ENCODE results near the gene ZNF600. TPM values are rescaled to one million over a fixed set of nuclear protein-coding genes. Genes with fewer than 3 reads are reported as not detected.
"Not testable (repeated sequence)": the region's sequence is repeated elsewhere in the genome, so short reads cannot be mapped to it uniquely, and the experiment has no call there.

Gene ZNF600
- total RNA-seq, 4 donors from 2014 or later: 0.72 to 3.7 (median 1.1) TPM

- intact Hi-C loops (cut with DNase I; ENCODE audit: low total_unique reads) (no loop called here), in situ Hi-C loops (cut with MboI; ENCODE audit: low sequenced_read_pairs in 4 of 4) (no loop called here)
- H3K4me1 ChIP-seq: no peaks in the 10 kb centered on the region
- no peak overlapping the region for H3K4me3 ChIP-seq
- no peak overlapping the region for H3K27ac ChIP-seq
- DNase-seq (no peak), ATAC-seq (no peak)
- H3K27me3 ChIP-seq: no peaks in the 10 kb centered on the region
- TF ChIP-seq POLR2A (IDR thresholded peaks at IDR 0.05): no peak
- no peak for TF ChIP-seq CTCF (IDR thresholded peaks at IDR 0.05 in 4 of 5, conservative IDR thresholded peaks at IDR 0.05 in 1 of 5)
- H3K36me3 ChIP-seq: peaks cover 0 to 24% of the 10 kb centered on the region in 2 donors
- no peaks in the 10 kb centered on the region for H3K9me3 ChIP-seq
Measured at GRCh38 chr19:52716522-52716921, 70.1 kb downstream of the ZNF600 start.

- H3K4me1 ChIP-seq; ATAC-seq; intact Hi-C loops (cut with DNase I; ENCODE audit: low total_unique reads); H3K9me3 ChIP-seq; DNase-seq; H3K4me3 ChIP-seq; H3K27me3 ChIP-seq; H3K27ac ChIP-seq; in situ Hi-C loops (cut with MboI; ENCODE audit: low sequenced_read_pairs in 4 of 4): not testable (repeated sequence)
- peaks cover 0 to 24% of the 10 kb centered on the region in 2 donors for H3K36me3 ChIP-seq
Measured at GRCh38 chr19:52715902-52716301, 70.7 kb downstream of the ZNF600 start.

- H3K27me3 ChIP-seq; ATAC-seq; intact Hi-C loops (cut with DNase I; ENCODE audit: low total_unique reads); DNase-seq; H3K4me1 ChIP-seq; H3K4me3 ChIP-seq; H3K27ac ChIP-seq; H3K9me3 ChIP-seq; in situ Hi-C loops (cut with MboI; ENCODE audit: low sequenced_read_pairs in 4 of 4): not testable (repeated sequence)
- peaks cover 0 to 21% of the 10 kb centered on the region in 2 donors for H3K36me3 ChIP-seq
Measured at GRCh38 chr19:52715330-52715729, 71.3 kb downstream of the ZNF600 start.

Other genes with a start within 250 kb of the ZNF600 start
- gene ZNF701, start 216.5 kb downstream of the ZNF600 start, total RNA-seq: 1 to 10 TPM; 4.0 to 6.2 (median 4.8) TPM
- 1 to 10 TPM; 2.8 to 8.0 (median 4.0) TPM for gene ZNF83, start 148.4 kb downstream of the ZNF600 start, total RNA-seq
- gene ZNF611, start 51.7 kb downstream of the ZNF600 start, total RNA-seq: 1 to 10 TPM; 1.7 to 4.0 (median 2.5) TPM
- 1 to 10 TPM; 1.0 to 7.6 (median 3.2) TPM for gene ZNF28, start 34.8 kb upstream of the ZNF600 start, total RNA-seq
- gene ZNF468, start 70.8 kb upstream of the ZNF600 start, total RNA-seq: 1 to 10 TPM; 2.6 to 5.9 (median 3.5) TPM
- 1 to 10 TPM in 3 of 4 donors, not detected in 1; 1.3 to 2.7 (median 2.5) TPM for gene ZNF320, start 110.8 kb upstream of the ZNF600 start, total RNA-seq
- gene ZNF888, start 136.6 kb upstream of the ZNF600 start, total RNA-seq: under 1 TPM; 0.15 to 0.29 (median 0.20) TPM
- 1 to 10 TPM; 1.0 to 3.1 (median 1.6) TPM for gene ZNF816, start 176.1 kb upstream of the ZNF600 start, total RNA-seq
- under 1 TPM in 1 of 4 donors, not detected in 3; 0.12 TPM for gene ERVV-1, start 227.1 kb upstream of the ZNF600 start, total RNA-seq

Data from gastrocnemius medialis (tissue), 4 donors.